ENCODE data around the gene IGF2.

IGF2 gene

DNA sequence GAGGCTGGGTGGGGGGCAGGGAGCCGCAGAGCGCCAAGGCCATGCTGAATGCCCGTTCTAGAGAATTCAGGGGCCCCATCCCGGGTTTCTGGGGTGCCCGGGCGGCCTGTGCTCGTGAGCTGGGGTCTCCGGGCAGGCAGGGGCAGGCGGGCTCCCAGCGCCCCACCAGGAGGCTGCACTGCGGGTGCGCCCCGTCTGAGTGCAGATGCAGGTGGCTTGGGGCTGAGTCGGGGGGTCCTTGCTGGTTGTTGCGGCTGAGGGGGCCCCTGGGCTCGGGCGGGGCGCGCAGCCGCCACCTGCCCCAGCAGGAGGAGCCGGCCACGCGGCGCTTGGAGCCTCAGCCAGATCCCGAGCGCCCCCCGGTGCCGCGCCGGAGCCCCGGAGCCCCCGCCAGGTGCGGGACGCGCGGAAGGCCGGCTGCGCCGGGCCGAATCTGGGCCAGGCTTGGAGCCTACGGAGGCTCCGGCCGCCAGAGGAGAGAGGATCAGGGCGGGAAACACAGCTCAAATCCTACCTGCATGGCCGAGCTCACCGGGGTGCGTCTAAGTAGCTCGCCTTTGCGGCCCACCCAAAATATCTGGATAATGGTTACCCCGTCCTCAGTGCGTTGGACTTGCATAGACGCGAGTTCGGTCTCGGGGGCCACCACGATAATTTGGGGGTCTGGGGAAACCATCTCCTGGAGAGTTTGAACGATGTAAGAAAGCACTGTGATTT, 590 bp upstream of the IGF2 start:
- TF ChIP-seq, protein P1, sequence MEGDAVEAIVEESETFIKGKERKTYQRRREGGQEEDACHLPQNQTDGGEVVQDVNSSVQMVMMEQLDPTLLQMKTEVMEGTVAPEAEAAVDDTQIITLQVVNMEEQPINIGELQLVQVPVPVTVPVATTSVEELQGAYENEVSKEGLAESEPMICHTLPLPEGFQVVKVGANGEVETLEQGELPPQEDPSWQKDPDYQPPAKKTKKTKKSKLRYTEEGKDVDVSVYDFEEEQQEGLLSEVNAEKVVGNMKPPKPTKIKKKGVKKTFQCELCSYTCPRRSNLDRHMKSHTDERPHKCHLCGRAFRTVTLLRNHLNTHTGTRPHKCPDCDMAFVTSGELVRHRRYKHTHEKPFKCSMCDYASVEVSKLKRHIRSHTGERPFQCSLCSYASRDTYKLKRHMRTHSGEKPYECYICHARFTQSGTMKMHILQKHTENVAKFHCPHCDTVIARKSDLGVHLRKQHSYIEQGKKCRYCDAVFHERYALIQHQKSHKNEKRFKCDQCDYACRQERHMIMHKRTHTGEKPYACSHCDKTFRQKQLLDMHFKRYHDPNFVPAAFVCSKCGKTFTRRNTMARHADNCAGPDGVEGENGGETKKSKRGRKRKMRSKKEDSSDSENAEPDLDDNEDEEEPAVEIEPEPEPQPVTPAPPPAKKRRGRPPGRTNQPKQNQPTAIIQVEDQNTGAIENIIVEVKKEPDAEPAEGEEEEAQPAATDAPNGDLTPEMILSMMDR (IDR thresholded peaks at IDR 0.05; ENCODE audit: extremely low read depth, missing control alignments): no peak
- peak; percentile 53 for DNase-seq (ENCODE audit: low spot score)

- no peak for DNase-seq (ENCODE audit: low spot score)
- TF ChIP-seq, protein P1 (IDR thresholded peaks at IDR 0.05; ENCODE audit: extremely low read depth, missing control alignments): no peak
These were observed 612 bp downstream of the IGF2 start for GRCh38 chr11:2138431-2139122.

GRCh38 chr11:2138068-2138430, 1.1 kb downstream of the IGF2 start:
- TF ChIP-seq, protein P1 (IDR thresholded peaks at IDR 0.05; ENCODE audit: extremely low read depth, missing control alignments): no peak
- DNase-seq (ENCODE audit: low spot score): no peak

DNA sequence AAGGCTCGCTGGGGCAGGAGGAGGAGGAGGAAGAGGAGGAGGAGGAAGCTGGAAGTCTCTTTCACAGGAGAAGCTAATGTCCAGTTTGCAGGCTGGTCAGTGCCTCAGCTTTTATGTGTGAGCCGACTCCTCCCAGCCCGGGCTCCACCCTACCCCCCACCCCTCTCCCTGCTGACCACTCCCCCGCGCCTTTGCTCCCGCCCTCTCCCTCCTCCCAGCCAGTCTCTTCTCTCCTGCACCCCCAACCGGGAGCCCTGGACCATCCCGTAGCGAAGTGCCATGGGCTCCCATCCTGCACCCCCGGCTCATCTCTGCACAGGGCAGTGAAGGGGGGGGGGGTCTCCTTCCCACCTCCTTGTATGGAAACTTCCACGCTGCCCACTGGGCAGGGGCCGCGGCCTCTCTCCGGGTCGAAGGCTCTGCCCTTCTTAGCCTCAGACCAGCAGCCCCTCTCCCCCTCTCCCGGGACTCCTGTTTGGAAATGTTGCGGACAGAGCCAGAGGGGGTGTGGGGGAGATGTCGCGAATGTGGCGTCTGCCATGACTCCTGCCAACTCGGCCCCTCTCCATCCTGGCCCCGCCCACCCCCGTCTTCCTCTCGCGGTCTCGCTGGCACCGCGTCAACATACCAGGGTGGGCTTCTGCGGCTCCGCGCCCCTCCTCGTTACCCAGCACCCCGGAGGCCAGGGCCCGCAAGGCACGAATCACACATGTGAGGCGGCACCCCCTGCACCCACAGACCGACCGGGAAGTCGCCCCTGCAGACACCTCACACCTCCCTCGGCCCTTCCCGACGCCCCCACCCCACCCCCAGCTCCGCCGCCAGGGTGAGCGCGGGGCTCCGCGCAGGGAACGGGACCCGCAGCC, 1.8 kb downstream of the IGF2 start:
- DNase-seq (ENCODE audit: low spot score): no peak

GRCh38 chr11:2136952-2137201, 2.3 kb downstream of the IGF2 start:
- TF ChIP-seq, protein P1 (IDR thresholded peaks at IDR 0.05; ENCODE audit: extremely low read depth, missing control alignments): no peak
- DNase-seq (ENCODE audit: low spot score): no peak

More for the DNA sequence above, 1.8 kb downstream of the IGF2 start:
- TF ChIP-seq, protein P1 (IDR thresholded peaks at IDR 0.05; ENCODE audit: extremely low read depth, missing control alignments): no peak

GRCh38 chr11:2136209-2136951, 2.8 kb downstream of the IGF2 start:
- TF ChIP-seq, protein P1 (IDR thresholded peaks at IDR 0.05; ENCODE audit: extremely low read depth, missing control alignments): no peak
- no peak for DNase-seq (ENCODE audit: low spot score)
